HG03469 (cell line): ENCODE measurements around the gene PEDS1.
"Not testable (repeated sequence)": the region's sequence is repeated elsewhere in the genome, so short reads cannot be mapped to it uniquely, and the experiment has no call there.

ENCODE experiments used
- ATAC-seq: cut with Tn5 transposase; IDR thresholded peaks from one replicate; pipeline ENCODE4 v1.9.1; 2021; ENCODE audit warnings: mild to moderate bottlenecking, moderate library complexity, moderate number of reproducible peaks; ENCODE audit not compliant: unreplicated experiment

PEDS1 gene

GRCh38 chr20:50153500-50154377 is at the start of gene PEDS1:
PEDS1 (minus strand) TSS chr20:50153723; CDS start chr20:50153637, 86 bp downstream.
- peak; percentile 79 for ATAC-seq

- no peak for ATAC-seq
These were observed 49.2 kb upstream of the PEDS1 start for GRCh38 chr20:50202677-50203076.

- ATAC-seq = not testable (repeated sequence)
These were observed 48.2 kb upstream of the PEDS1 start for GRCh38 chr20:50201710-50202109.

- ATAC-seq = no peak
These were observed 47.1 kb upstream of the PEDS1 start for GRCh38 chr20:50200482-50201104.

DNA sequence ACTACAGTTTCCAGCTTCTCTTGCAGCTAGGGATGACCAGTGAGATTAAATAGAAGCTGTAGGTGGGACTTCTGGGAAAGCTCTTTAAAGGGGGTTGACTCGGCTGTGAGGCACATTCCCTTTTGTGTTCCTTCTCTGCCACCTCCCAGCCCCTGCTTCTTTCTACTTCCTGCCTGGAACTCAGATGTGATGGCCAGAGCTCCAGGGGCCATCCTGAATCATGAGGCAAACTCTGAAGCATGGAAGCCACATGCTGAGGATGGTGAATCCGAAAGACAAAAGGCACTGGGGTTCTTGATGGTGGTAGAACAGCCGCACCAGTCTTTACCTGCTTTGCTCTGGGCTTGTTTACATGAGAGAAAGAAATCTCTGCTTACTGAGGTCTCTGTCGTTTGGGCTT is 46.2 kb upstream of the PEDS1 start:
- no peak for ATAC-seq

- ATAC-seq = no peak
These were observed 45.2 kb upstream of the PEDS1 start for GRCh38 chr20:50198716-50199115.

DNA sequence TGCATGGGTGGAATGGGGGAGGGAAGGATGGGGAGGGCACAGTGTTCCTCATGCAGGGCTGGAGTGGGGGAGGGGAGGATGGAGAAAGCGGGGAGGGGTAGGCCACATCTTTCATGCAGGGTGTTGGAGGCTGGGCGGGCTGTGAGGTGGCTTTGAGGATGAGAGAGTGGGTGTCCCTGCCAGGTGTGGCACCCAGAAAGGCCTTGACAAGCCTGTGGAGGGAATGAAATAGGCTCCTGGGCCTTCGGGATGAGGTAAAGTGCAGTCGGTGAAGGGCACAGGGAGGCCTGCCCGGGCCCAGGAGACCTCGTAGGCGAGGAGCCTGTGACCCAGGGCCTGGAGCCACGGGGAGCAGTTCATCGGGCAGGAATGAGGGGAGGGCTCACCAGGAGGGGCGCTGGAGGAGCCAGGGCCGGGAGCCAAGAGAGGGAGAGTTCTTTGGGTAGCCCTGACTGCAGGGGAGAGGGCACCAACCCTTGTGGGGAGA is 44.7 kb upstream of the PEDS1 start:
- ATAC-seq = no peak

GRCh38 chr20:50197463-50198179 is 44.1 kb upstream of the PEDS1 start:
- no peak for ATAC-seq

DNA sequence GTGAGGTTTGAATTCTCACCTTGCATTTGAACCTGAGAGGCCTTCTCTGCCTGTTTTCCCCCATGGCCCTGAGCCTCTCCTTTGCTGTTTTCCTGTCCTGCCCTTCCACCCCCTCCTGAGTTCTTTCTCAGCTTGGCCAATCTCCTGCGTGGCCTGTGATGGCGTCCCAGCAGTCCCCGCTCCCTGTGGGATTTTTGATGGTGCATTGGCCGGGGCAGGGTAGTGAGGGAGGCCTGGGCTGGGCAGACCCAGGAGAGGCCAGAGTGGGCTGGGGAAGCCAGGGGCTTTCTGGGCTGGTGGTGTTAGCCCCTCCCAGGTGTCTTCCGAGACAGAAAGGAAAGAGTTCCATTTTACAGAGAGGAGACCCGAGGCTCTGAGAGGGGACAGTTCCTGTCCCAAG is 43.4 kb upstream of the PEDS1 start:
- no peak for ATAC-seq

GRCh38 chr20:50196248-50196647 is 42.7 kb upstream of the PEDS1 start:
- no peak for ATAC-seq

DNA sequence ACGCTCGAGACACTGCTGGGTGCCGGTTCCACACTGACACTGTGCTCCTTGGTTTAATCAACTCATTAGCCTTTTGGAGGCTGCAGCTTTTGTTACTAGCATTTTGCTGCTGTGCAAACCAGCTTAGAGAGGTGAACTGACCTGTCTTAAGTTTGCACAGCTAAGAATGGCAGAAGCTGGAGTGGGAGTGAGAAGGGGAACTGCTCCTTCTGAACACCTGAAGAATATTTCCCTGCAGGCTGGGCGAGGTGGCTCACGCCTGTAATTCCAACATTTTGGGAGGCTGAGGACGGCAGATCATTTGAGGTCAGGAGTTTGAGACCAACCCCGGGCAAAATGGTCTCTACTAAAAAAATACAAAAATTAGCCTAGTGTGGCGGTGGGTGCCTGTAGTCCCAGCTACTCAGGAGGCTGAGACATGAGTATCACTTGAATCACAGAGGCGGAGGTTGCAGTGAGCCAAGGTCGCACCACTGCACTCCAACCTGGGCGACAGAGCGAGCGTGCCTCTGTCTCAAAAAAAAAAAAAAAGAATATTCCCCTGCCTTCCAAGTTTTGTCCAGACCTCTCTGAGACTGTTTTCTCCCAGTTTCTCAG is 42.1 kb upstream of the PEDS1 start:
- no peak for ATAC-seq

GRCh38 chr20:50194831-50195523 is 41.5 kb upstream of the PEDS1 start:
- no peak for ATAC-seq

DNA sequence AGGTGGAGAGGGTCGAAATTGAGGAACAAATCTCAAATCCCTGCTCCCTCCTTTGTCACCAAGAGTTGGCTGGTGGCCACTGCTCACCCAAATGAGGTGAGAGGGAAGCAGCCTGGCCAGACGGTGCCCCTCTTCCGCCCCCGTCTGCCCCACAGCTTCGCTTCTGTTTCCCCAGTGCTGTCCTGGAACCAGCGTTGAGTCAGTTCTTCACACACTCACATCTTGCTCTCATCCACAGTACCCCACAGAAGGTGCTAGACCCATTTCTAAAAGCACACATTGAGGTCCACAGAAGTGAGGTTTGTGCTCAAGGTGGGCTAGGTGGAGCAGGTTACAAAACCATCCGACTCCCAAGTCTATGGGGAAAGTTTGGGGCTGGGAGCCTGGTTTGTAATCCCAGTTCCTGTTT is 40.9 kb upstream of the PEDS1 start:
- ATAC-seq = no peak

DNA sequence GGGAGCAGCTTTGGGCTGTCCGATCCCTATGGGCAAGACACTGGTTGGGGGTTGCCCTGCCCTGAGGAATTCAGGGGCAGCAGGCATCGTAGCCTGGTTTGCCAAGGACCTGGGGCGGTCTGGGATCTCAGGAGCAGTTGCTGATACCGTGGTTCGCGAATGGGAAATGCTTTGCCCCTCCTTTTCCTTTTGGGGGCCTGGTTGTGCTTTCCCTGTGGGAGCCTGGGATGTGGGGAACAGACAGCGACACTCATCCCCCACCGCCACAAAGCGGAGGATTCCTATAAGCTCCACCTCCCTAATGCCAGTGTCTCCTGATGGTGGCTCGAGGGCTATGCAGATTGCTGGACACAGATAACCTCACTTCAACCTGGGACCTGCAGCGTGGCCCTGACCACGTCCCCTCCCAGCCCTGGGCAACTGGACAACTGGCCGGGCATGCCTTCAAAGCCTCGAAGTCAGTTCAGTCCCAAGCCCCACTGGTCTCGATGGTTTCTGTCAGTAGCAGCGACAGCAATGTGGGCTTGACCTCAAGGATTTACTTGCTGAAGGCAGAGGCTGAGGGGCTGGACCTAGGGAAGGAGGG is 40.4 kb upstream of the PEDS1 start:
- no peak for ATAC-seq

- no peak for ATAC-seq
These were observed 39.8 kb upstream of the PEDS1 start for GRCh38 chr20:50193199-50193835.

GRCh38 chr20:50192364-50193198 is 39.1 kb upstream of the PEDS1 start:
- no peak for ATAC-seq

GRCh38 chr20:50191544-50192363 is 38.2 kb upstream of the PEDS1 start:
- no peak for ATAC-seq

DNA sequence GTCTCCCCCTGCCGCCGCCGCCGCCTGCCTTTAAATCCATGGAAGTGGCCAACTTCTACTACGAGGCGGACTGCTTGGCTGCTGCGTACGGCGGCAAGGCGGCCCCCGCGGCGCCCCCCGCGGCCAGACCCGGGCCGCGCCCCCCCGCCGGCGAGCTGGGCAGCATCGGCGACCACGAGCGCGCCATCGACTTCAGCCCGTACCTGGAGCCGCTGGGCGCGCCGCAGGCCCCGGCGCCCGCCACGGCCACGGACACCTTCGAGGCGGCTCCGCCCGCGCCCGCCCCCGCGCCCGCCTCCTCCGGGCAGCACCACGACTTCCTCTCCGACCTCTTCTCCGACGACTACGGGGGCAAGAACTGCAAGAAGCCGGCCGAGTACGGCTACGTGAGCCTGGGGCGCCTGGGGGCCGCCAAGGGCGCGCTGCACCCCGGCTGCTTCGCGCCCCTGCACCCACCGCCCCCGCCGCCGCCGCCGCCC is 37.6 kb upstream of the PEDS1 start:
- no peak for ATAC-seq
